NCI-H526 treated with DMSO at 0.1 percent for 48 hours (cell line): ENCODE measurements around the gene NUP37.

Experiments used
- DNase-seq: peaks from one replicate; lab custom pipeline; 2025; lab: John Stamatoyannopoulos, UW

Gene NUP37

DNA sequence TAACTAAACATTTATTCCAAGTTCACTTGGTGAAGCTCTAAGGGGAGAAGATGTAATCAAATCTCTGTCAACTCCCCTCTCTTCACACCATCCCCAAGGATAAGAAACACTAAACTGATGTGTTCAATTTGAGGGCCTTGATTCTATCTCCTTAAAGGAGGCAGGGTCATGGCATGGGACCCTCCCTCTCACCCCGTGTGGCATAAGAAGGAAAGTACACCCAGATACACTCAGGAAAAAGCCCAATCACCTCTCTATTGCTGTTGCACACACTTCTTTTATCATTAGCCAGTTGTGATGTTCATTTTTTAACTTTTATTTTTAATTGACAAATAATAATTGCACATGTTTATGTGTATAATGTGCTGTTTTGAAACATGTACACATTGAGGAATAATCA is 93.2 kb downstream of the NUP37 start:
- DNase-seq: no peak

DNA sequence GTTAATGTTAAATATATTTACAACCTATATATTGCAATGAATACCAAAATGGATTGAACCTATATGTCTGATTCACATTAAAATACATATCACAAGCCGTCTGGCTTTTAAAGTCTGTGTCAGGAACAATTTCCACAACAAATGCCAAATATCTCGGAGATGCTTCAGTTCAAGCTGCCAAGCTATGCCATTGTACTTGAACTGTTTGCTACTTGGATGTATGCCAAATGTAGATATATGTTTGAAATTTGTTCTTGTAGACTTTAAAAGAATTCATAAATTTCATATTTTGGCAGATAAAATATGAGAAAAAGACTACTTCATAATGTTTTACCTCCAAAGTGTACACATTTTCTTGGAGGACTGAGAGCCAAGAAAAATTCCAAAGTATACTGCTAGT is 95.1 kb downstream of the NUP37 start:
- DNase-seq: no peak

- DNase-seq: no peak
Observed at GRCh38 chr12:102023343-102023930, 96.5 kb downstream of the NUP37 start.
